Adrenal gland (tissue), 5 donors: ENCODE data around the gene DDX51.

Experiments
- CTCF ChIP-seq, 6 experiments: fragments of 450-650 bp in 4 of 6; fragments of 200-600 bp in 2 of 6; sonication (generic) in 1 of 6; IDR thresholded peaks; 1 replicate in 5 of 6; 2 replicates in 1 of 6; pipeline versions ENCODE4 v1.5.1 to v1.8.0; 2016 to 2021; ENCODE audit warnings: antibody characterized with exemption in 6 of 6, mild to moderate bottlenecking in 2 of 6, moderate library complexity in 1 of 6
- POLR2A ChIP-seq, 2 donors: fragments of 450-650 bp; IDR thresholded peaks; one replicate each; pipeline ENCODE4 v1.6.1; 2017; ENCODE audit warnings: antibody characterized with exemption in 2 of 2, mild to moderate bottlenecking in 2 of 2, moderate library complexity in 1 of 2
- donor health status: DM: no; HTN: no; CAD: no.

GRCh38 chr12:132190012-132190755 lies 46.1 kb upstream of the DDX51 start:
- TF ChIP-seq CTCF (IDR thresholded peaks at IDR 0.05) = peak in 1 of 6 experiments; percentile 2
- no peak for TF ChIP-seq POLR2A (IDR thresholded peaks at IDR 0.05)
